K562 (cell line): Measurements from ENCODE around the gene VPS33A. TPM values are rescaled to one million over a fixed set of nuclear protein-coding genes. Genes with fewer than 3 reads are reported as not detected.

Source experiments
- ARID1B ChIP-seq: fragments of 450-650 bp; IDR thresholded peaks from 2 replicates; pipeline ENCODE4 v1.6.1; 2016; ENCODE audit warnings: antibody characterized with exemption, mild to moderate bottlenecking, inconsistent platforms
- CBX5 ChIP-seq: IDR thresholded peaks from 2 replicates; pipeline ENCODE4 v1.6.1; 2014; ENCODE audit warnings: low read depth, borderline replicate concordance
- HOXB6 ChIP-seq: fragments of 250-450 bp; sonication (Bioruptor Pico); IDR thresholded peaks from 2 replicates; pipeline ENCODE4 v1.5.1; 2022; ENCODE audit warnings: mild to moderate bottlenecking, borderline replicate concordance
- SNAPC5 ChIP-seq: fragments of 250-450 bp; sonication (Bioruptor Pico); IDR thresholded peaks from 2 replicates; pipeline ENCODE4 v1.8.0; 2021; ENCODE audit warnings: moderate library complexity, mild to moderate bottlenecking, inconsistent platforms
- TBP ChIP-seq: optimal IDR thresholded peaks from 2 replicates; pipeline ENCODE3; 2011; ENCODE audit warnings: low read depth, low read length, improper control_type of control experiment
- TEAD2 ChIP-seq: fragments of 450-650 bp; IDR thresholded peaks from 2 replicates; pipeline ENCODE4 v1.6.1; 2016; ENCODE audit warnings: missing genetic modification characterization, control low read depth, missing compliant biosample characterization
- TRIM24 ChIP-seq, 2 experiments: fragments of 450-650 bp; IDR thresholded peaks; 2 replicates each; pipeline ENCODE4 v1.6.1; 2016
- ZNF318 ChIP-seq, 2 experiments: fragments of 450-650 bp; IDR thresholded peaks; 2 replicates each; pipeline ENCODE4 v1.6.1; 2016; ENCODE audit warnings: mild to moderate bottlenecking in 2 of 2, borderline replicate concordance in 1 of 2, low read depth in 1 of 2, moderate library complexity in 1 of 2
- ZNF785 ChIP-seq: fragments of 250-450 bp; sonication (Bioruptor Pico); IDR thresholded peaks from 2 replicates; pipeline ENCODE4 v1.4.0; 2020; ENCODE audit warnings: mild to moderate bottlenecking
- polyA plus RNA-seq, 8 experiments: library from polyadenylated mRNA; depleted of rRNA in 4 of 8; stranded (reverse) in 5 of 8; unstranded in 3 of 8; fragments of >200 nt; fragmentation: Nextera tagmentation in 2 of 8; fragmentation: Illumina TruSeq in 1 of 8; extraction: Ambion mirVana in 2 of 8; extraction: Trizol in 1 of 8; gene quantifications; 2 replicates each; pipeline versions ENCODE4 v1.2.1 to v1.2.3, GENCODE V29; 2011 to 2014; ENCODE audit warnings: inconsistent platforms in 1 of 8, missing spikeins in 1 of 8
- total RNA-seq, 7 experiments: library from RNA; depleted of rRNA in 6 of 7; stranded (reverse); fragments of >200 nt in 6 of 7; fragmentation: Illumina TruSeq in 2 of 7; extraction: Trizol in 2 of 7; gene quantifications; 2 replicates each; pipeline versions ENCODE4 v1.2.1 to v1.2.3, GENCODE V29; 2011 to 2021; ENCODE audit warnings: low replicate concordance in 1 of 7
- TF ChIP-seq, protein P1 (sequence below): fragments of 250-450 bp; sonication (Bioruptor Pico); IDR thresholded peaks from 2 replicates; pipeline ENCODE4 v1.8.0; 2022; ENCODE audit warnings: inconsistent platforms, mild to moderate bottlenecking, moderate library complexity, borderline replicate concordance
- TF ChIP-seq, protein P2 (sequence below): fragments of 450-650 bp; IDR thresholded peaks from 2 replicates; pipeline ENCODE4 v1.6.1; 2017; ENCODE audit warnings: mild to moderate bottlenecking, moderate library complexity
- TF ChIP-seq, protein P3 (sequence below): fragments of 250-450 bp; sonication (Bioruptor Pico); IDR thresholded peaks from 2 replicates; pipeline ENCODE4 v1.5.1; 2021; ENCODE audit warnings: mild to moderate bottlenecking
- TF ChIP-seq, protein P4 (sequence below): sonication (generic); formaldehyde crosslinking; IDR thresholded peaks from 2 replicates; pipeline ENCODE4 v1.8.0; 2022; ENCODE audit warnings: missing genetic modification reagents, mild to moderate bottlenecking, moderate library complexity, borderline replicate concordance

The VPS33A gene
- total and polyA plus RNA-seq, 9 of the 15 experiments (the other 6 are each of a cell fraction or from before 2014, with no cell fraction given) = 10.6 to 34.3 (median 25.3) TPM

- TF ChIP-seq ZNF318 (IDR thresholded peaks at IDR 0.05; ENCODE audit: borderline replicate concordance in 1 of 2, low read depth in 1 of 2) (no peak), CBX5 (no peak), HOXB6 (CRISPR knock-in tag) (no peak), TBP (no peak), ZNF785 (no peak), ARID1B (no peak), TEAD2 (tag) (no peak), TRIM24 (IDR thresholded peaks at IDR 0.05) (no peak), SNAPC5 (CRISPR knock-in tag) (no peak)
- TF ChIP-seq, protein P1, sequence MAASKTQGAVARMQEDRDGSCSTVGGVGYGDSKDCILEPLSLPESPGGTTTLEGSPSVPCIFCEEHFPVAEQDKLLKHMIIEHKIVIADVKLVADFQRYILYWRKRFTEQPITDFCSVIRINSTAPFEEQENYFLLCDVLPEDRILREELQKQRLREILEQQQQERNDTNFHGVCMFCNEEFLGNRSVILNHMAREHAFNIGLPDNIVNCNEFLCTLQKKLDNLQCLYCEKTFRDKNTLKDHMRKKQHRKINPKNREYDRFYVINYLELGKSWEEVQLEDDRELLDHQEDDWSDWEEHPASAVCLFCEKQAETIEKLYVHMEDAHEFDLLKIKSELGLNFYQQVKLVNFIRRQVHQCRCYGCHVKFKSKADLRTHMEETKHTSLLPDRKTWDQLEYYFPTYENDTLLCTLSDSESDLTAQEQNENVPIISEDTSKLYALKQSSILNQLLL (CRISPR knock-in tag) = no peak
- TF ChIP-seq, protein P2, sequence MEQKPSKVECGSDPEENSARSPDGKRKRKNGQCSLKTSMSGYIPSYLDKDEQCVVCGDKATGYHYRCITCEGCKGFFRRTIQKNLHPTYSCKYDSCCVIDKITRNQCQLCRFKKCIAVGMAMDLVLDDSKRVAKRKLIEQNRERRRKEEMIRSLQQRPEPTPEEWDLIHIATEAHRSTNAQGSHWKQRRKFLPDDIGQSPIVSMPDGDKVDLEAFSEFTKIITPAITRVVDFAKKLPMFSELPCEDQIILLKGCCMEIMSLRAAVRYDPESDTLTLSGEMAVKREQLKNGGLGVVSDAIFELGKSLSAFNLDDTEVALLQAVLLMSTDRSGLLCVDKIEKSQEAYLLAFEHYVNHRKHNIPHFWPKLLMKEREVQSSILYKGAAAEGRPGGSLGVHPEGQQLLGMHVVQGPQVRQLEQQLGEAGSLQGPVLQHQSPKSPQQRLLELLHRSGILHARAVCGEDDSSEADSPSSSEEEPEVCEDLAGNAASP = no peak
- TF ChIP-seq, protein P3, sequence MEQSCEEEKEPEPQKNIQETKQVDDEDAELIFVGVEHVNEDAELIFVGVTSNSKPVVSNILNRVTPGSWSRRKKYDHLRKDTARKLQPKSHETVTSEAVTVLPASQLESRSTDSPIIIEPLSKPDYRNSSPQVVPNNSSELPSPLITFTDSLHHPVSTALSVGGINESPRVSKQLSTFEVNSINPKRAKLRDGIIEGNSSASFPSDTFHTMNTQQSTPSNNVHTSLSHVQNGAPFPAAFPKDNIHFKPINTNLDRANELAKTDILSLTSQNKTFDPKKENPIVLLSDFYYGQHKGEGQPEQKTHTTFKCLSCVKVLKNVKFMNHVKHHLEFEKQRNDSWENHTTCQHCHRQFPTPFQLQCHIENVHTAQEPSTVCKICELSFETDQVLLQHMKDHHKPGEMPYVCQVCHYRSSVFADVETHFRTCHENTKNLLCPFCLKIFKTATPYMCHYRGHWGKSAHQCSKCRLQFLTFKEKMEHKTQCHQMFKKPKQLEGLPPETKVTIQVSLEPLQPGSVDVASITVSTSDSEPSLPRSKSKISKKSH = no peak
- TF ChIP-seq, protein P4, sequence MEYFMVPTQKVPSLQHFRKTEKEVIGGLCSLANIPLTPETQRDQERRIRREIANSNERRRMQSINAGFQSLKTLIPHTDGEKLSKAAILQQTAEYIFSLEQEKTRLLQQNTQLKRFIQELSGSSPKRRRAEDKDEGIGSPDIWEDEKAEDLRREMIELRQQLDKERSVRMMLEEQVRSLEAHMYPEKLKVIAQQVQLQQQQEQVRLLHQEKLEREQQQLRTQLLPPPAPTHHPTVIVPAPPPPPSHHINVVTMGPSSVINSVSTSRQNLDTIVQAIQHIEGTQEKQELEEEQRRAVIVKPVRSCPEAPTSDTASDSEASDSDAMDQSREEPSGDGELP = peak; percentile 41; the same call in 1 of the 2 replicates
Measured at GRCh38 chr12:122190842-122191668, 75.2 kb downstream of the VPS33A start (continued).
